Thyroid gland (tissue), 4 donors: Measurements from ENCODE around the gene SLC22A3.

Experiments used
- CTCF ChIP-seq, 6 experiments: fragments of 200-600 bp in 3 of 6; fragments of 450-650 bp in 3 of 6; sonication (generic) in 3 of 6; IDR thresholded peaks; one replicate each; pipeline ENCODE4 v1.5.1; 2016 to 2019; ENCODE audit warnings: antibody characterized with exemption in 6 of 6, mild to moderate bottlenecking in 2 of 6, inconsistent platforms in 1 of 6, moderate library complexity in 1 of 6
- POLR2A ChIP-seq, 2 donors: fragments of 450-650 bp; IDR thresholded peaks; one replicate each; pipeline ENCODE4 v1.6.1; 2017; ENCODE audit warnings: antibody characterized with exemption in 2 of 2, mild to moderate bottlenecking in 2 of 2, moderate library complexity in 1 of 2

GRCh38 chr6:160337301-160337700 is 10.9 kb upstream of the SLC22A3 start:
- no peak for TF ChIP-seq CTCF (IDR thresholded peaks at IDR 0.05)
- TF ChIP-seq POLR2A (IDR thresholded peaks at IDR 0.05) = no peak
